HG02885 (cell line): ENCODE data around the gene BAG1.

Experiments
- ATAC-seq: cut with Tn5 transposase; IDR thresholded peaks from one replicate; pipeline ENCODE4 v1.9.1; 2021; ENCODE audit warnings: mild to moderate bottlenecking; ENCODE audit not compliant: unreplicated experiment, poor library complexity

BAG1 gene

GRCh38 chr9:33245341-33245740, 19.2 kb downstream of the BAG1 start:
- no peak for ATAC-seq

GRCh38 chr9:33244137-33244784, 20.2 kb downstream of the BAG1 start:
- no peak for ATAC-seq

GRCh38 chr9:33242609-33243134, 21.8 kb downstream of the BAG1 start:
- ATAC-seq = no peak

- ATAC-seq = no peak
These were observed 23.2 kb downstream of the BAG1 start for GRCh38 chr9:33241298-33241697.

GRCh38 chr9:33239921-33240320, 24.6 kb downstream of the BAG1 start, which contains the start of gene SPINK4:
TSS of gene SPINK4 (plus strand) at chr9:33240167. CDS start at chr9:33240209, 42 bp downstream.
- ATAC-seq = no peak

- no peak for ATAC-seq
These were observed 27.9 kb downstream of the BAG1 start for GRCh38 chr9:33236571-33236970.

- no peak for ATAC-seq
These were observed 29.7 kb downstream of the BAG1 start for GRCh38 chr9:33234511-33235467.

- ATAC-seq = no peak
These were observed 30.7 kb downstream of the BAG1 start for GRCh38 chr9:33233626-33234342.

- no peak for ATAC-seq
These were observed 31.7 kb downstream of the BAG1 start for GRCh38 chr9:33232815-33233214.

GRCh38 chr9:33231623-33231942, 32.9 kb downstream of the BAG1 start:
- ATAC-seq = no peak

- no peak for ATAC-seq
These were observed 33.5 kb downstream of the BAG1 start for GRCh38 chr9:33230756-33231622.

GRCh38 chr9:33229359-33230114, 35.0 kb downstream of the BAG1 start:
- no peak for ATAC-seq

- no peak for ATAC-seq
These were observed 35.9 kb downstream of the BAG1 start for GRCh38 chr9:33228606-33229005.

GRCh38 chr9:33227741-33228140, 36.8 kb downstream of the BAG1 start:
- no peak for ATAC-seq

GRCh38 chr9:33227008-33227398, 37.5 kb downstream of the BAG1 start:
- no peak for ATAC-seq

GRCh38 chr9:33225319-33226147, 39.0 kb downstream of the BAG1 start:
- no peak for ATAC-seq

- ATAC-seq = no peak
These were observed 40.8 kb downstream of the BAG1 start for GRCh38 chr9:33223696-33224095.

GRCh38 chr9:33222031-33222430, 42.5 kb downstream of the BAG1 start:
- no peak for ATAC-seq
